GM23338 (cell line): ENCODE results near the gene RTP4.

Experiments
- CREB1 ChIP-seq: fragments of 250-450 bp; sonication (Bioruptor Pico); IDR thresholded peaks from 2 replicates; pipeline ENCODE4 v1.5.0; 2020; ENCODE audit warnings: low read depth, mild to moderate bottlenecking, moderate library complexity
- EZH2 ChIP-seq: fragments of 200-600 bp; sonication (generic); IDR thresholded peaks from one replicate; pipeline ENCODE4 v1.8.0; 2017; ENCODE audit warnings: antibody characterized with exemption, mild to moderate bottlenecking, low read depth; ENCODE audit not compliant: unreplicated experiment
- JUNB ChIP-seq: IDR thresholded peaks from one replicate; pipeline ENCODE4 v1.6.1; 2016; ENCODE audit warnings: antibody characterized with exemption; ENCODE audit not compliant: unreplicated experiment
- POLR2AphosphoS5 ChIP-seq: IDR thresholded peaks from 2 replicates; pipeline ENCODE4 v1.6.1; 2016; ENCODE audit warnings: antibody characterized with exemption, low read depth
- ZNF114 ChIP-seq: fragments of 250-450 bp; sonication (Bioruptor Pico); IDR thresholded peaks from 2 replicates; pipeline ENCODE4 v1.5.0; 2020; ENCODE audit warnings: mild to moderate bottlenecking, moderate library complexity
- TF ChIP-seq, protein P1 (sequence below): IDR thresholded peaks from 2 replicates; pipeline ENCODE4 v1.6.1; 2016; ENCODE audit warnings: antibody characterized with exemption
- TF ChIP-seq, protein P2 (sequence below): IDR thresholded peaks from one replicate; pipeline ENCODE4 v1.6.1; 2018; ENCODE audit warnings: antibody characterized with exemption; ENCODE audit not compliant: unreplicated experiment
- TF ChIP-seq, protein P3 (sequence below), 2 experiments: fragments of 200-600 bp in 1 of 2; sonication (generic) in 1 of 2; conservative IDR thresholded peaks; 2 replicates each; pipeline versions ENCODE4 v1.5.1 to v1.6.1; 2016 to 2017; ENCODE audit warnings: antibody characterized with exemption in 2 of 2, low read depth in 2 of 2, mild to moderate bottlenecking in 2 of 2, moderate library complexity in 1 of 2

DNA sequence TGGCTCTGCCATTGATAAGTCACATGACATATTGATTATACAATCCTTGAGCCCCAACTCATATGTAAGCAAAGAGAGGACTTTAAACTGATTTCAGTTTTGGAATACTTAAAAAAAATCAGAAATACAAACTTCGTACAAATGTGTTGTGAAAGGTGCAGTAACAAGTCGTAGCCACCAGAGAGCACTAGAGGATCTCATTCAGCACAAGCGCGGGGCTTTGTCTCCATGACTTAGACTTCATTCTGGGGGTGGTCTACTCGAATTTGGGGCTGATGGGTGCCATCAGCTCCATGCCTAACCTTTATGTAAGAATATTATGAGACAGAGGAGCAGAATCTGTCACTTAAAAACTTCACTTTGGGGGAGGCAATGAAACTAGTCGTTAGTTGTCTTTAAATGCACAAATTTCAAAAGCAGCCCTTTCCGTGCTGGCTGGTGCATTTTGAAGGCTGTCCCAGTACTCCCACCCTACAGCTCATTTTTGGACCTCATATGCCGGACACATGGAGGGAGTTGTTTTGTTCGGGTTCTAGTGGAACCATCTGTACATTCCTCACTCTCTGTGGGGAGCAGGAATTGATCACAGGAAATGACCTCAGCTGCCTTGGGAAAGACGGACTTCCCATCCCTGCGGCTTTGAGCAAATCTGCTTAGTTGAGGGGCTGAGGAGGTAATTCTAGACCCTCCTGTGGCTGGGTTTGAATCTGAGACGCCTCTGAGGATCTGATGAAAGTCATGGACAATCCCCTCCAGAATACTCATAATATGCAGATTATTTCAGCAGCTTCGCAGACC is 49.2 kb upstream of the RTP4 start:
- TF ChIP-seq, protein P1, sequence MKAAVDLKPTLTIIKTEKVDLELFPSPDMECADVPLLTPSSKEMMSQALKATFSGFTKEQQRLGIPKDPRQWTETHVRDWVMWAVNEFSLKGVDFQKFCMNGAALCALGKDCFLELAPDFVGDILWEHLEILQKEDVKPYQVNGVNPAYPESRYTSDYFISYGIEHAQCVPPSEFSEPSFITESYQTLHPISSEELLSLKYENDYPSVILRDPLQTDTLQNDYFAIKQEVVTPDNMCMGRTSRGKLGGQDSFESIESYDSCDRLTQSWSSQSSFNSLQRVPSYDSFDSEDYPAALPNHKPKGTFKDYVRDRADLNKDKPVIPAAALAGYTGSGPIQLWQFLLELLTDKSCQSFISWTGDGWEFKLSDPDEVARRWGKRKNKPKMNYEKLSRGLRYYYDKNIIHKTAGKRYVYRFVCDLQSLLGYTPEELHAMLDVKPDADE: no peak
- TF ChIP-seq, protein P2, sequence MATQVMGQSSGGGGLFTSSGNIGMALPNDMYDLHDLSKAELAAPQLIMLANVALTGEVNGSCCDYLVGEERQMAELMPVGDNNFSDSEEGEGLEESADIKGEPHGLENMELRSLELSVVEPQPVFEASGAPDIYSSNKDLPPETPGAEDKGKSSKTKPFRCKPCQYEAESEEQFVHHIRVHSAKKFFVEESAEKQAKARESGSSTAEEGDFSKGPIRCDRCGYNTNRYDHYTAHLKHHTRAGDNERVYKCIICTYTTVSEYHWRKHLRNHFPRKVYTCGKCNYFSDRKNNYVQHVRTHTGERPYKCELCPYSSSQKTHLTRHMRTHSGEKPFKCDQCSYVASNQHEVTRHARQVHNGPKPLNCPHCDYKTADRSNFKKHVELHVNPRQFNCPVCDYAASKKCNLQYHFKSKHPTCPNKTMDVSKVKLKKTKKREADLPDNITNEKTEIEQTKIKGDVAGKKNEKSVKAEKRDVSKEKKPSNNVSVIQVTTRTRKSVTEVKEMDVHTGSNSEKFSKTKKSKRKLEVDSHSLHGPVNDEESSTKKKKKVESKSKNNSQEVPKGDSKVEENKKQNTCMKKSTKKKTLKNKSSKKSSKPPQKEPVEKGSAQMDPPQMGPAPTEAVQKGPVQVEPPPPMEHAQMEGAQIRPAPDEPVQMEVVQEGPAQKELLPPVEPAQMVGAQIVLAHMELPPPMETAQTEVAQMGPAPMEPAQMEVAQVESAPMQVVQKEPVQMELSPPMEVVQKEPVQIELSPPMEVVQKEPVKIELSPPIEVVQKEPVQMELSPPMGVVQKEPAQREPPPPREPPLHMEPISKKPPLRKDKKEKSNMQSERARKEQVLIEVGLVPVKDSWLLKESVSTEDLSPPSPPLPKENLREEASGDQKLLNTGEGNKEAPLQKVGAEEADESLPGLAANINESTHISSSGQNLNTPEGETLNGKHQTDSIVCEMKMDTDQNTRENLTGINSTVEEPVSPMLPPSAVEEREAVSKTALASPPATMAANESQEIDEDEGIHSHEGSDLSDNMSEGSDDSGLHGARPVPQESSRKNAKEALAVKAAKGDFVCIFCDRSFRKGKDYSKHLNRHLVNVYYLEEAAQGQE: no peak
- TF ChIP-seq, protein P3, sequence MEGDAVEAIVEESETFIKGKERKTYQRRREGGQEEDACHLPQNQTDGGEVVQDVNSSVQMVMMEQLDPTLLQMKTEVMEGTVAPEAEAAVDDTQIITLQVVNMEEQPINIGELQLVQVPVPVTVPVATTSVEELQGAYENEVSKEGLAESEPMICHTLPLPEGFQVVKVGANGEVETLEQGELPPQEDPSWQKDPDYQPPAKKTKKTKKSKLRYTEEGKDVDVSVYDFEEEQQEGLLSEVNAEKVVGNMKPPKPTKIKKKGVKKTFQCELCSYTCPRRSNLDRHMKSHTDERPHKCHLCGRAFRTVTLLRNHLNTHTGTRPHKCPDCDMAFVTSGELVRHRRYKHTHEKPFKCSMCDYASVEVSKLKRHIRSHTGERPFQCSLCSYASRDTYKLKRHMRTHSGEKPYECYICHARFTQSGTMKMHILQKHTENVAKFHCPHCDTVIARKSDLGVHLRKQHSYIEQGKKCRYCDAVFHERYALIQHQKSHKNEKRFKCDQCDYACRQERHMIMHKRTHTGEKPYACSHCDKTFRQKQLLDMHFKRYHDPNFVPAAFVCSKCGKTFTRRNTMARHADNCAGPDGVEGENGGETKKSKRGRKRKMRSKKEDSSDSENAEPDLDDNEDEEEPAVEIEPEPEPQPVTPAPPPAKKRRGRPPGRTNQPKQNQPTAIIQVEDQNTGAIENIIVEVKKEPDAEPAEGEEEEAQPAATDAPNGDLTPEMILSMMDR (conservative IDR thresholded peaks at IDR 0.05; ENCODE audit: low read depth in 2 of 2): peak; percentile 96 to 99
- TF ChIP-seq EZH2: no peak
- TF ChIP-seq POLR2AphosphoS5: no peak
- TF ChIP-seq ZNF114 (CRISPR knock-in tag): no peak
- TF ChIP-seq JUNB: no peak
- TF ChIP-seq CREB1 (CRISPR knock-in tag): no peak
